ENCODE results near the gene RASGRF2. TPM values are rescaled to one million over a fixed set of nuclear protein-coding genes. Genes with fewer than 3 reads are reported as not detected.

The RASGRF2 gene
- total and polyA plus RNA-seq, 11 donors: 3.6 to 16.6 (median 6.3) TPM

DNA sequence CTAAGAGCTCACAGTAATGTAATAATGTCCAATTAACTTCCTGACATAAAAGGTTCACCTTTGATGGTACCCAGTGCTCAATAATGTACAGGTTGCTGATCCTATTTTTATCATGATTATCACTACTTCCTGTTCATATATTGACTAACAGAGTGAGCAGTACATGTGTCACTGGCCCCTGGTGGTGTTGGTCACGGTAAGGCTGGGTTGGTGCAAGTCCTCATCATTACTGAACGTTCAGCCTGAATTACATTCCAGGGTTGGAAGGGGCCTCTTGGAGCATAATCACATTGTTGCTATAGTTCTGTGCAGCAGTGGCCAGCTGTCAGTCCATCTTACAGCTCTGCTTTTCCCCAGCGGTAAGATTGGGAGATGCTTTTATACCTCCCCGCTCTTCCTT lies 248.7 kb downstream of the RASGRF2 start:
- Histone ChIP-seq H3K9me3 (no peaks in the 10 kb centered on the region), H3K4me1 (no peaks in the 10 kb centered on the region), H3K27me3 (no peaks in the 10 kb centered on the region), H3K36me3 (peaks cover 0 to 37% (median 0%) of the 10 kb centered on the region in 9 donors), H3K4me3 (no peak overlapping the region), H3K27ac (no peak overlapping the region)
- 81 to 87% (median 85%) methylated on average over 4 of the region's 4 CpGs for WGBS, 4 donors
- DNase-seq: no peak
- ATAC-seq: no peak
- intact Hi-C loops (cut with DNase I): loop anchor here in 2 of 10 donors (10.0 kb wide), 2 partner anchors 86 to 524 kb away; no protein-coding TSS in a partner anchor
- TF ChIP-seq, protein P1, sequence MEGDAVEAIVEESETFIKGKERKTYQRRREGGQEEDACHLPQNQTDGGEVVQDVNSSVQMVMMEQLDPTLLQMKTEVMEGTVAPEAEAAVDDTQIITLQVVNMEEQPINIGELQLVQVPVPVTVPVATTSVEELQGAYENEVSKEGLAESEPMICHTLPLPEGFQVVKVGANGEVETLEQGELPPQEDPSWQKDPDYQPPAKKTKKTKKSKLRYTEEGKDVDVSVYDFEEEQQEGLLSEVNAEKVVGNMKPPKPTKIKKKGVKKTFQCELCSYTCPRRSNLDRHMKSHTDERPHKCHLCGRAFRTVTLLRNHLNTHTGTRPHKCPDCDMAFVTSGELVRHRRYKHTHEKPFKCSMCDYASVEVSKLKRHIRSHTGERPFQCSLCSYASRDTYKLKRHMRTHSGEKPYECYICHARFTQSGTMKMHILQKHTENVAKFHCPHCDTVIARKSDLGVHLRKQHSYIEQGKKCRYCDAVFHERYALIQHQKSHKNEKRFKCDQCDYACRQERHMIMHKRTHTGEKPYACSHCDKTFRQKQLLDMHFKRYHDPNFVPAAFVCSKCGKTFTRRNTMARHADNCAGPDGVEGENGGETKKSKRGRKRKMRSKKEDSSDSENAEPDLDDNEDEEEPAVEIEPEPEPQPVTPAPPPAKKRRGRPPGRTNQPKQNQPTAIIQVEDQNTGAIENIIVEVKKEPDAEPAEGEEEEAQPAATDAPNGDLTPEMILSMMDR (IDR thresholded peaks at IDR 0.05): no peak
- TF ChIP-seq POLR2A (IDR thresholded peaks at IDR 0.05): no peak

- peaks cover 0 to 37% (median 0%) of the 10 kb centered on the region in 9 donors for H3K36me3 ChIP-seq
- no peaks in the 10 kb centered on the region for H3K4me1 ChIP-seq
- DNase-seq: no peak
- ATAC-seq: no peak
- 81 to 90% (median 88%) methylated on average over 5 of the region's 5 CpGs for WGBS, 4 donors
- H3K27me3 ChIP-seq: no peaks in the 10 kb centered on the region
- no peaks in the 10 kb centered on the region for H3K9me3 ChIP-seq
- intact Hi-C loops (cut with DNase I): loop anchor here in 2 of 10 donors (10.0 kb wide), 2 partner anchors 85 to 525 kb away; no protein-coding TSS in a partner anchor
- TF ChIP-seq, protein P1 (IDR thresholded peaks at IDR 0.05): no peak
- no peak for TF ChIP-seq POLR2A (IDR thresholded peaks at IDR 0.05)
- no peak overlapping the region for H3K27ac ChIP-seq
- no peak overlapping the region for H3K4me3 ChIP-seq
These were observed 249.2 kb downstream of the RASGRF2 start for GRCh38 chr5:81209386-81209785.

- WGBS, 4 donors: 86 to 94% (median 87%) methylated on average over 11 of the region's 11 CpGs
- intact Hi-C loops (cut with DNase I): loop anchor here in 2 of 10 donors (10.0 kb wide), 2 partner anchors 85 to 525 kb away; no protein-coding TSS in a partner anchor
These were observed 249.8 kb downstream of the RASGRF2 start for GRCh38 chr5:81209869-81210493.

DNA sequence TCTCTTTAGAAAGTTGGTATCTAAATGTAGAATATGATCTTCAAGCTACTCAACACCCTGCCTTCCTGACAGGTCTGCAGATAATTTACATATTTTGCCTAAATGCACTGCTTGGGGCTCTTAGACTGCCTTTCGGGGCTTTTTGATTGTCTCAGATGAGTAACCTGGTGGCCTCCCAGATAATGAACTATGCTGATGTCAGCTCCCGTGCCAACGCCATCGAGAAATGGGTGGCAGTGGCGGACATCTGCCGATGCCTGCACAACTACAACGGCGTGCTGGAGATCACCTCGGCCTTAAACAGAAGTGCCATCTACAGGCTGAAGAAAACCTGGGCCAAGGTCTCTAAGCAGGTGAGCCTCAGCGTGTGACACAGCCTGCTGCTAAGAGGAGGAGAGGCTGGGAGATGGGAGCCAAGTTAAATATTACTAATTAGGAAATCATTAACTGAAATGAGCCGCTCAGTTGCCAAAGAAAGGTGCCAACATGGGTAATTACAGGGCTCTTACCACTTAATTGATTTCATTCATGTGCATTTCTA lies 252.1 kb downstream of the RASGRF2 start:
- Histone ChIP-seq H3K27me3 (no peaks in the 10 kb centered on the region), H3K4me1 (no peaks in the 10 kb centered on the region), H3K4me3 (no peak overlapping the region), H3K27ac (no peak overlapping the region), H3K36me3 (peaks cover 0 to 40% (median 0%) of the 10 kb centered on the region in 9 donors), H3K9me3 (no peaks in the 10 kb centered on the region)
- ATAC-seq (no peak), DNase-seq (no peak)
- no peak for TF ChIP-seq POLR2A (IDR thresholded peaks at IDR 0.05)
- TF ChIP-seq, protein P1 (IDR thresholded peaks at IDR 0.05): no peak
- 89 to 93% (median 91%) methylated on average over 11 of the region's 11 CpGs for WGBS, 4 donors
- intact Hi-C loops (cut with DNase I): no loop called here

More at GRCh38 chr5:81209869-81210493, 249.8 kb downstream of the RASGRF2 start:
- H3K36me3 ChIP-seq: peaks cover 0 to 37% (median 0%) of the 10 kb centered on the region in 9 donors
- H3K4me1 ChIP-seq: no peaks in the 10 kb centered on the region
- TF ChIP-seq, protein P1 (IDR thresholded peaks at IDR 0.05): no peak
- TF ChIP-seq POLR2A (IDR thresholded peaks at IDR 0.05): no peak
- H3K4me3 ChIP-seq: no peak overlapping the region
- no peak for DNase-seq
- ATAC-seq: no peak
- no peaks in the 10 kb centered on the region for H3K27me3 ChIP-seq
- no peak overlapping the region for H3K27ac ChIP-seq
- H3K9me3 ChIP-seq: no peaks in the 10 kb centered on the region
